SK-N-SH (cell line): ENCODE measurements around the gene DSE.

Source experiments
- RFX5 ChIP-seq: IDR thresholded peaks from 2 replicates; pipeline ENCODE4 v1.6.1; 2012; ENCODE audit warnings: mild to moderate bottlenecking, improper control_type of control experiment, low read length
- SIN3A ChIP-seq: IDR thresholded peaks from 2 replicates; pipeline ENCODE4 v1.6.1; 2012; ENCODE audit warnings: low read depth, mild to moderate bottlenecking, low read length, moderate library complexity, borderline replicate concordance

DNA sequence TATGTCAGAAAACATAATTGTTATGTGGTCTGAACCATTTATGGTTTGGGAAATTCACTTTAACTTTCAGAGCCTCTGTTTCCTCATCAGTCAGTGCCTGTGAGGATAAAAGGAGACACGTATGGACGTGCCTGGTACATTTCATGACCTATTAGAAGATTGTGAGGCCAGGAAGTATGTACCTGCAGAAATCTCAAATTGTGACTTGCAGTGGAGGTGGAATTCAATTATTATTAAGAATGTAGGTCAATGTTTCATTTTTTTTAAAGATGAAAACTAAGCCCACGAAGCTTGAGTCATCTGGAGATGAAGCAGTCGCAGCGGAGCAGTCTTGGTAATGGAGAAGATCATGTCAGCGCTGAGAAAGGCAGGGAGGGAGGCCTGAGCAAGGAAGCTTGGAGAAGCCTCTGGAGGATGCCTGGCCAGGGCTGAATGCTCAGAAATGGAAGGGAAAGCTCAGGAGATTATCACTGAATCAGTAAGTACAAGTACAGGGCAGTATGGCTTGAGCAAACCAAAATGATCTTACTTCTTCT lies 3.9 kb upstream of the DSE start:
- TF ChIP-seq SIN3A (no peak), RFX5 (no peak)
